ENCODE data around the gene S100A14. TPM values are rescaled to one million over a fixed set of nuclear protein-coding genes. Genes with fewer than 3 reads are reported as not detected.

S100A14 gene
- total RNA-seq, 1 experiment from 2014 or later, result 0.63 TPM

- H2BK12ac ChIP-seq (ENCODE audit: insufficient read length, low read depth, low read length), result no peak overlapping the region
- H3K18ac ChIP-seq (ENCODE audit: insufficient read length, low read depth, low read length), result no peak overlapping the region
- DNase-seq, result no peak
- H4K20me1 ChIP-seq (ENCODE audit: control insufficient read depth, insufficient read depth, insufficient read length), result no peaks in the 10 kb centered on the region
- H3K56ac ChIP-seq (ENCODE audit: insufficient read length, low read depth, low read length), result no peak overlapping the region
- no peaks in the 10 kb centered on the region for H3K9me3 ChIP-seq (ENCODE audit: control insufficient read depth, low read depth, low read length)
- H3K79me1 ChIP-seq (ENCODE audit: insufficient read depth, low read depth, low read length, poor library complexity, severe bottlenecking), result peaks cover 5% of the 10 kb centered on the region
- Mint-ChIP-seq H3K27ac (peak overlapping the region; percentile 25 to 48 (median 44); a peak in 4 of 7 replicates), H3K27me3 (ENCODE audit: low read depth) (no peaks in the 10 kb centered on the region), H3K4me1 (peaks cover 9% of the 10 kb centered on the region in 2 experiments), H3K36me3 (ENCODE audit: insufficient read depth in 1 of 3, low read depth in 3 of 3) (peaks cover 21 to 45% (median 26%) of the 10 kb centered on the region in 3 experiments), H3K9me3 (no peaks in the 10 kb centered on the region; a peak in 1 of 5 replicates), H3K4me3 (peak overlapping the region; percentile 94 to 95)
- H2AFZ ChIP-seq (ENCODE audit: low read length), result no peak overlapping the region
- H3K14ac ChIP-seq (ENCODE audit: insufficient read depth, low read length), result no peak overlapping the region
- 0 out of 2 replicates have a peak, but pooled peaks cover 2% of the 10 kb centered on the region for H3K4me1 ChIP-seq (ENCODE audit: insufficient read depth, low read length)
- no peak overlapping the region for H3K27ac ChIP-seq (ENCODE audit: insufficient read length, low read depth, low read length)
- H2BK5ac ChIP-seq (ENCODE audit: insufficient read length, low read length), result no peak overlapping the region
- no peak overlapping the region for H2BK15ac ChIP-seq (ENCODE audit: low read depth, low read length)
- no peak overlapping the region for H2AK5ac ChIP-seq (ENCODE audit: insufficient read length, low read length)
- H3T11ph ChIP-seq (ENCODE audit: low read length), result no peak overlapping the region
- H3K4ac ChIP-seq (ENCODE audit: low read depth, low read length), result no peak overlapping the region
- peaks cover 5% of the 10 kb centered on the region for H3K23me2 ChIP-seq (ENCODE audit: insufficient read length, low read depth, low read length, poor library complexity, severe bottlenecking)
- H4K8ac ChIP-seq (replicated peaks; ENCODE audit: insufficient read length, low read depth, low read length), result no peak overlapping the region
- no peak for TF ChIP-seq CTCF (conservative IDR thresholded peaks at IDR 0.05)
- H2BK120ac ChIP-seq (ENCODE audit: low read depth, low read length, poor library complexity, severe bottlenecking), result no peak overlapping the region
- no peaks in the 10 kb centered on the region for H3K27me3 ChIP-seq (ENCODE audit: insufficient read depth, low read length)
- no peak overlapping the region for H4K5ac ChIP-seq (ENCODE audit: insufficient read length, low read depth, low read length)
- no peaks in the 10 kb centered on the region; the same call in 1 of the 2 replicates for H3K79me2 ChIP-seq (ENCODE audit: insufficient read depth, low read length)
- no peak overlapping the region for H3K9ac ChIP-seq (ENCODE audit: extremely low read depth, insufficient read length, low read length)
- H2BK20ac ChIP-seq (ENCODE audit: low read depth, low read length, poor library complexity, severe bottlenecking), result no peak overlapping the region
- H3K23ac ChIP-seq (ENCODE audit: insufficient read length, low read depth, low read length), result no peak overlapping the region
- WGBS (ENCODE audit: extremely low coverage, insufficient read length, low lambda C conversion rate), result no CpG with 5 or more reads among the region's 9 CpGs
- no peak overlapping the region for H4K91ac ChIP-seq (ENCODE audit: insufficient read length, low read depth, low read length)
- peak overlapping the region; percentile 94 for H3K4me2 ChIP-seq (ENCODE audit: insufficient read depth, insufficient read length, low read length)
Observed at GRCh38 chr1:153659656-153660055, 43.5 kb upstream of the S100A14 start.
